Muscle of leg (tissue), 11 donors: ENCODE measurements around the gene CEP112. TPM values are rescaled to one million over a fixed set of nuclear protein-coding genes. Genes with fewer than 3 reads are reported as not detected.
"Not testable (repeated sequence)": the region's sequence is repeated elsewhere in the genome, so short reads cannot be mapped to it uniquely, and the experiment has no call there.

Experiments used
- DNase-seq: peaks from one replicate; pipeline ENCODE4 v3.0.0; 2013
- H3K27ac ChIP-seq: one replicate; pipeline ENCODE4 v1.5.1; 2013; ENCODE audit warnings: mild to moderate bottlenecking, low read length, control low read depth
- H3K27me3 ChIP-seq: one replicate; pipeline ENCODE4 v1.6.1; 2013; ENCODE audit warnings: low read length; ENCODE audit not compliant: control insufficient read depth, insufficient read depth
- H3K36me3 ChIP-seq: one replicate; pipeline ENCODE4 v1.6.1; 2013; ENCODE audit warnings: low read length; ENCODE audit not compliant: control insufficient read depth, insufficient read depth
- H3K4me1 ChIP-seq: one replicate; pipeline ENCODE4 v1.6.1; 2013; ENCODE audit warnings: low read length; ENCODE audit not compliant: control insufficient read depth, insufficient read depth
- H3K4me3 ChIP-seq: one replicate; pipeline ENCODE4 v1.5.1; 2013; ENCODE audit warnings: low read length, control low read depth
- H3K9me3 ChIP-seq: replicated peaks from 2 replicates; pipeline ENCODE4 v1.6.1; 2013; ENCODE audit warnings: low read depth, low read length; ENCODE audit not compliant: control insufficient read depth
- WGBS: methylation state at CpG from one replicate; pipeline ENCODE4 v1.1.5; 2013; ENCODE audit warnings: missing lambda C conversion rate; ENCODE audit not compliant: insufficient coverage; 5-methylcytosine and 5-hydroxymethylcytosine counted together
- polyA plus RNA-seq, 8 donors: library from polyadenylated mRNA; unstranded; fragments of 120-200 nt; gene quantifications; one replicate each; pipeline versions ENCODE4 v1.2.1 to v1.2.3, GENCODE V29; 2013; ENCODE audit warnings: inconsistent platforms in 1 of 8, low replicate concordance in 1 of 8; ENCODE audit not compliant: insufficient read length in 8 of 8, insufficient read depth in 1 of 8
- total RNA-seq: library from RNA; stranded (reverse); fragments of 120-200 nt; gene quantifications from one replicate; pipeline ENCODE4 v1.2.4, GENCODE V29; 2013

The CEP112 gene
- total and polyA plus RNA-seq, 9 donors, result 11.4 to 19.0 (median 14.8) TPM

- Histone ChIP-seq H3K27me3 (no peaks in the 10 kb centered on the region), H3K36me3 (peaks cover 3% of the 10 kb centered on the region), H3K27ac (no peak overlapping the region), H3K4me1 (no peaks in the 10 kb centered on the region), H3K4me3 (no peak overlapping the region), H3K9me3 (no peaks in the 10 kb centered on the region)
- no peak for DNase-seq
Observed at GRCh38 chr17:65853816-65854215, 338.1 kb downstream of the CEP112 start.

DNA sequence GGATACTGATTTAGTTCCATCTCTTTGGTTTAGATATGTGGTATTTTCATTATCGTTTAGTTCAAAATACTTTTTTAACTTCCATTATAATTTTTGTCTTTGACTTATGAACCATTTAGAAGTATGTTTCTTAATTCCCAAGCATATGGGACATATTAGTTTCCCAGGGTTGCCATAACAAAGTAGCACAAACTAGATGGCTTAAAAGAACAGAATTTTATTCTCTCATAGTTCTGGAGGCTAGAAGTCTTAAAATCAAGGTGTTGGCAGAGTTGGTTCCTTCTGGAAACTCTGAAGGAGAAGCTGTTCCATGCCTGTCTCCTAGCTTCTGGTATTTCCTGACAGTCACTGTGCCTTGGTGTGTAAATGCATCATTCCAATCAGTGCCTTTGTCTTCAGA, 339.0 kb downstream of the CEP112 start:
- Histone ChIP-seq H3K36me3 (peaks cover 3% of the 10 kb centered on the region), H3K9me3 (no peaks in the 10 kb centered on the region), H3K27me3 (no peaks in the 10 kb centered on the region), H3K27ac (no peak overlapping the region), H3K4me1 (no peaks in the 10 kb centered on the region), H3K4me3 (no peak overlapping the region)
- WGBS, result no CpG with 5 or more reads among the region's 1 CpG
- DNase-seq, result peak; percentile 55

- DNase-seq, result peak; percentile 43
- H3K9me3 ChIP-seq, result no peaks in the 10 kb centered on the region
- no CpG with 5 or more reads among the region's 3 CpGs for WGBS
Observed at GRCh38 chr17:65851965-65852736, 339.8 kb downstream of the CEP112 start.

DNA sequence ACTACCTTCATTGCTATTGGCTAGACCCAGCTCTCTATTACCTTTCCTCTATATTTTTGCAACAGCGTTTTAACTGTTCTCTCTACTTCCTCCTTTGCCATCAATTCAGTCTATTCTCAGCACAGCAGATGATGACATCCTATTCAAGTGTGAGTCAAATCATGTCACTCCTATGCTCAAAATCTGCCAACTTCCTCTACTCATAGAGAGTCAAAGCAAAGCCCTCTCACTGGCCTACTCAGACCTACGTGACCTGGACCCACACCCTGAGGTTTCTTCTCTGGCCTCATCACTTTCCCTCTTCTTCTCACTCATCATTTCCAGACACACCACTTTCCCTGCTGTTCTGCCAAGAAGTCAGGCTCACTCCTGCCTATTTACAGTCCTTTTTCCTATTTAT, 341.4 kb downstream of the CEP112 start:
- Histone ChIP-seq H3K4me1 (no peaks in the 10 kb centered on the region), H3K4me3 (no peak overlapping the region), H3K27ac (no peak overlapping the region), H3K9me3 (no peaks in the 10 kb centered on the region), H3K27me3 (no peaks in the 10 kb centered on the region), H3K36me3 (peaks cover 6% of the 10 kb centered on the region)
- WGBS, result 68% methylated on average over 2 of the region's 2 CpGs
- peak; percentile 50 for DNase-seq

More at GRCh38 chr17:65851965-65852736, 339.8 kb downstream of the CEP112 start:
- H3K27ac ChIP-seq, result no peak overlapping the region
- H3K4me3 ChIP-seq, result no peak overlapping the region
- peaks cover 4% of the 10 kb centered on the region for H3K36me3 ChIP-seq
- H3K27me3 ChIP-seq, result no peaks in the 10 kb centered on the region
- no peaks in the 10 kb centered on the region for H3K4me1 ChIP-seq

DNA sequence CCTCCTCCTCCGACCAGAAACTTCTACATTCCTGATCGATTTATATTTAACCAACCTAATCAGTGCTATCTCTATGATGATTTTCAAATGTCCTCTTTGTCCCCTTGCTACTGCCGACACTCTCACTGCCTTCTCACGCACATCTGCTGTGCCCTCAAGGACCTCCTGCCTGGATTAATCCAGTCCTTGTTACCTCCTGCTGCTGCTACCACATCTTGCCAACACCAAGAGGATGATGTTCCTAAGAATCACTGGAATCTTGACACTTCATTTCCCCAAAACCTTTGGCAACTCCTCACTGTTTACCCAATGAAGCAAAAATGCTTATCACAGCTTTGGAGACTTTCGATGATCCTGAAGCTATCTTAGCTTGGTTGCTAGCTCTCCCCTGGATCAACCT, 343.2 kb downstream of the CEP112 start:
- no peak for DNase-seq
- WGBS, result 89% methylated on average over 5 of the region's 5 CpGs
- no peak overlapping the region for H3K27ac ChIP-seq

DNA sequence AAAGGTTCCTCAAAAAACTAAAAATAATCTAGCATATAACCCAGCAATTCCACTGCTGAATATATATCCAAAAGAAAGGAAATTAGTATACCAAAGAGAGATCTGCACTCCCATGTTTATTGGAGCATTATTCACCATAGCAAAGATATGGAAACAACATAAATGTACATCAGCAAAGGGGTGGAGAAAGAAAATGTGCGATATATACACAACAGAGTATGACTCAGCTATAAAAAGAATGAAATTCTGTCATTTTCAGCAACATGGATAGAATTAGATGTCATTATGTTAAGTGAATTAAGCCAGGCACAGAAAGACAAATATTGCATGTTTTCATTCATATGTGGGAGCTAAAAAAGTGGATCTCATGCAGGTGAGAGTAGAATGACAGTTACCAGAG, 350.8 kb downstream of the CEP112 start:
- Histone ChIP-seq H3K9me3 (peaks cover 4% of the 10 kb centered on the region), H3K4me3 (no peak overlapping the region), H3K27me3 (no peaks in the 10 kb centered on the region), H3K27ac (no peak overlapping the region), H3K36me3 (no peaks in the 10 kb centered on the region), H3K4me1 (no peaks in the 10 kb centered on the region)
- no CpG with 5 or more reads among the region's 1 CpG for WGBS
- no peak for DNase-seq

More for the DNA sequence above, 343.2 kb downstream of the CEP112 start:
- H3K36me3 ChIP-seq, result peaks cover 6% of the 10 kb centered on the region
- H3K9me3 ChIP-seq, result no peaks in the 10 kb centered on the region
- H3K4me3 ChIP-seq, result no peak overlapping the region
- H3K27me3 ChIP-seq, result no peaks in the 10 kb centered on the region
- H3K4me1 ChIP-seq, result no peaks in the 10 kb centered on the region

GRCh38 chr17:65837232-65837631, 354.7 kb downstream of the CEP112 start:
- not testable (repeated sequence) for H3K4me1 ChIP-seq, H3K27ac ChIP-seq, H3K4me3 ChIP-seq, H3K36me3 ChIP-seq, DNase-seq, H3K27me3 ChIP-seq
- WGBS, result 98% methylated on average over 15 of the region's 24 CpGs
- H3K9me3 ChIP-seq, result peaks cover 20% of the 10 kb centered on the region

DNA sequence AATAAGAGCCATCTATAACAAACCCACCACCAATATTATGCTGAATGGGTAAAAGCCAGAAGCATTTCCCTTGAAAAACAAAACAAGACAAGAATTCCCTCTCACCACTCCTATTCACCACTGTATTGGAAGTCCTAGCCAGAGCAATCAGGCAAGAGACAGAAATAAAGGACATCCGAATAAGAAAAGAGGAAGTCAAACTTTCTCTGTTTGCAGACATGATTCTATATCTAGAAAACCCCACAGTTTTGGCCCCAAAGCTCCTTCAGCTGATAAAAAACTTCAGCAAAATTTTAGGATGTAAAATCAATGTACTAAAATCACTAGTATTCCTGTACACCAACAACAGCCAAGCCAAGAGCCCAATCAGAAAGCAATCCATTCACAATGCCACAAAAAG, 358.7 kb downstream of the CEP112 start:
- Histone ChIP-seq H3K4me1 (no peaks in the 10 kb centered on the region), H3K4me3 (no peak overlapping the region), H3K36me3 (no peaks in the 10 kb centered on the region), H3K27ac (no peak overlapping the region), H3K27me3 (no peaks in the 10 kb centered on the region), H3K9me3 (peaks cover 25% of the 10 kb centered on the region)
- DNase-seq, result no peak
- 90% methylated on average over 1 of the region's 1 CpG for WGBS

- H3K27me3 ChIP-seq, result no peaks in the 10 kb centered on the region
- no peak overlapping the region for H3K4me3 ChIP-seq
- peaks cover 27% of the 10 kb centered on the region for H3K9me3 ChIP-seq
- no peak for DNase-seq
- no peaks in the 10 kb centered on the region for H3K4me1 ChIP-seq
- WGBS, result 100% methylated on average over 1 of the region's 2 CpGs
- no peak overlapping the region for H3K27ac ChIP-seq
- no peaks in the 10 kb centered on the region for H3K36me3 ChIP-seq
Observed at GRCh38 chr17:65830356-65830755, 361.6 kb downstream of the CEP112 start.

DNA sequence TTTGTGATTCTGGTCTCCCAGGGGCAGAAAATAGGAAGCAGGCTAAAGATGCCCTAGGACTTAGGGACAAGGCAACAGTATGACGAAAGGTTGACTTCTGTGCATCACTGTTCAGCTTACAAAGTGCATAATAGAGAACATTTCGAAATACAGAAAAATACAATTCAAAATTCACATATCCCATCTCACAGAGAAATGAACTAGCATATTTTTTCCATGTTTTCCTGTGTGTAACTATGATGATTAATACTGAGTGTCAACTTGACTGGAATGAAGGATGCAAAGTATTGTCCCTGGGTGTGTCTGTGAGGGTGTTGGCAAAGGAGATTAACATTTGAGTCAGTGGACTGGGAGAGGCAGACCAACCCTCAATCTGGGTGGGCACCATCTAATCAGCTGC, 365.4 kb downstream of the CEP112 start:
- H3K27ac ChIP-seq, H3K9me3 ChIP-seq, H3K4me1 ChIP-seq, DNase-seq, H3K27me3 ChIP-seq, H3K36me3 ChIP-seq, H3K4me3 ChIP-seq: not testable (repeated sequence)
- WGBS, result no CpG with 5 or more reads among the region's 2 CpGs

DNA sequence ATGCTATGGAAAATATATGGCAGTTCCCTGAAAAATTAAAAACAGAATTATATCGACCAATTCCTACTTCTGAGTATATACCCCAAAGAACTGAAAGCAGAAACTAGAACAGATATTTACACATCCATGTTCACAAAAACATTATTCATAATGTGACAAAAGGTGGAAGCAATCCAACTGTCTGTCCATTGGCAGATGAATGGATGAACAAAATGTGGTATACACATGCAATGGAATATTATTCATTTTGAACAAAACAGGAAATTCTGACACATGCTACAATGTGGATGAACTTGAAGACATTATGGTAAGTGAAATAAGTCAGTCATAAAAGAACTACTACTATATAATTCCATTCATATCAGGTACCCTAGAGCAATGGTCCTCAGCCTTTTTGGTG, 367.0 kb downstream of the CEP112 start:
- H3K27ac ChIP-seq, result no peak overlapping the region
- H3K27me3 ChIP-seq, result no peaks in the 10 kb centered on the region
- peaks cover 2% of the 10 kb centered on the region for H3K9me3 ChIP-seq
- no peaks in the 10 kb centered on the region for H3K36me3 ChIP-seq
- H3K4me1 ChIP-seq, result no peaks in the 10 kb centered on the region
- no CpG with 5 or more reads among the region's 1 CpG for WGBS
- peak; percentile 20 for DNase-seq
- no peak overlapping the region for H3K4me3 ChIP-seq
